ENCODE measurements around the gene KDM4C. TPM values are rescaled to one million over a fixed set of nuclear protein-coding genes. Genes with fewer than 3 reads are reported as not detected.

Gene KDM4C
- total RNA-seq, 2 experiments from 2014 or later: 51.5 to 60.3 TPM

- Histone ChIP-seq H3K36me3 (ENCODE audit: insufficient read depth, low read length) (no peaks in the 10 kb centered on the region), H4K20me1 (ENCODE audit: insufficient read depth, low read length) (no peaks in the 10 kb centered on the region), H3K4me1 (ENCODE audit: insufficient read depth, low read length, poor library complexity, severe bottlenecking) (peaks cover 3% of the 10 kb centered on the region), H3K4me3 (ENCODE audit: low read depth, low read length, poor library complexity, severe bottlenecking) (no peak overlapping the region), H3K79me2 (ENCODE audit: insufficient read depth, low read depth, low read length) (no peaks in the 10 kb centered on the region), H3K4me2 (ENCODE audit: low read length) (no peak overlapping the region), H3K9me2 (ENCODE audit: insufficient read depth, low read length) (no peaks in the 10 kb centered on the region), H3K9me3 (ENCODE audit: low read length) (no peaks in the 10 kb centered on the region), H3K27ac (ENCODE audit: low read depth, low read length, poor library complexity, severe bottlenecking) (no peak overlapping the region), H2AFZ (ENCODE audit: low read length) (no peak overlapping the region)
- TF ChIP-seq, protein P1, sequence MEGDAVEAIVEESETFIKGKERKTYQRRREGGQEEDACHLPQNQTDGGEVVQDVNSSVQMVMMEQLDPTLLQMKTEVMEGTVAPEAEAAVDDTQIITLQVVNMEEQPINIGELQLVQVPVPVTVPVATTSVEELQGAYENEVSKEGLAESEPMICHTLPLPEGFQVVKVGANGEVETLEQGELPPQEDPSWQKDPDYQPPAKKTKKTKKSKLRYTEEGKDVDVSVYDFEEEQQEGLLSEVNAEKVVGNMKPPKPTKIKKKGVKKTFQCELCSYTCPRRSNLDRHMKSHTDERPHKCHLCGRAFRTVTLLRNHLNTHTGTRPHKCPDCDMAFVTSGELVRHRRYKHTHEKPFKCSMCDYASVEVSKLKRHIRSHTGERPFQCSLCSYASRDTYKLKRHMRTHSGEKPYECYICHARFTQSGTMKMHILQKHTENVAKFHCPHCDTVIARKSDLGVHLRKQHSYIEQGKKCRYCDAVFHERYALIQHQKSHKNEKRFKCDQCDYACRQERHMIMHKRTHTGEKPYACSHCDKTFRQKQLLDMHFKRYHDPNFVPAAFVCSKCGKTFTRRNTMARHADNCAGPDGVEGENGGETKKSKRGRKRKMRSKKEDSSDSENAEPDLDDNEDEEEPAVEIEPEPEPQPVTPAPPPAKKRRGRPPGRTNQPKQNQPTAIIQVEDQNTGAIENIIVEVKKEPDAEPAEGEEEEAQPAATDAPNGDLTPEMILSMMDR (conservative IDR thresholded peaks at IDR 0.05; ENCODE audit: low read length): no peak
- no peak for TF ChIP-seq EZH2phosphoT487 (IDR thresholded peaks at IDR 0.05; ENCODE audit: borderline replicate concordance, low read depth, low read length)
- no peak for DNase-seq (ENCODE audit: low spot score)
- POLR2A ChIA-PET: interaction anchor here (1.0 kb wide), 1 partner anchor 29 kb away, joined by 3 read pairs; no protein-coding TSS in a partner anchor
- intact Hi-C loops (cut with micrococcal nuclease; ENCODE audit: unreplicated experiment): no loop called here
- no TSS peak for BruUV-seq (replicated peaks)
- CTCF ChIA-PET (ENCODE audit: unreplicated experiment): no interaction called here
Measured at GRCh38 chr9:6960777-6961176, 203.0 kb downstream of the KDM4C start.

GRCh38 chr9:6961845-6962522 lies 204.2 kb downstream of the KDM4C start:
- TF ChIP-seq EZH2phosphoT487 (IDR thresholded peaks at IDR 0.05; ENCODE audit: borderline replicate concordance, low read depth, low read length): no peak
- TF ChIP-seq, protein P1 (conservative IDR thresholded peaks at IDR 0.05; ENCODE audit: low read length): no peak
- Histone ChIP-seq H2AFZ (ENCODE audit: low read length) (no peak overlapping the region), H3K36me3 (ENCODE audit: insufficient read depth, low read length) (no peaks in the 10 kb centered on the region), H3K9me3 (ENCODE audit: low read length) (no peaks in the 10 kb centered on the region), H3K4me1 (ENCODE audit: insufficient read depth, low read length, poor library complexity, severe bottlenecking) (peaks cover 3% of the 10 kb centered on the region), H3K9me2 (ENCODE audit: insufficient read depth, low read length) (no peaks in the 10 kb centered on the region), H4K20me1 (ENCODE audit: insufficient read depth, low read length) (no peaks in the 10 kb centered on the region), H3K27ac (ENCODE audit: low read depth, low read length, poor library complexity, severe bottlenecking) (no peak overlapping the region), H3K4me2 (ENCODE audit: low read length) (no peak overlapping the region), H3K79me2 (ENCODE audit: insufficient read depth, low read depth, low read length) (no peaks in the 10 kb centered on the region), H3K4me3 (ENCODE audit: low read depth, low read length, poor library complexity, severe bottlenecking) (no peak overlapping the region)
- BruUV-seq (replicated peaks): no TSS peak
- ChIA-PET POLR2A (interaction anchor here (0.5 to 1.7 kb wide), 5 partner anchors 8 to 355 kb away, joined by 3 to 6 read pairs (median 4); no protein-coding TSS in a partner anchor), CTCF (ENCODE audit: unreplicated experiment) (no interaction called here)
- intact Hi-C loops (cut with micrococcal nuclease; ENCODE audit: unreplicated experiment): no loop called here
- no peak for DNase-seq (ENCODE audit: low spot score)

DNA sequence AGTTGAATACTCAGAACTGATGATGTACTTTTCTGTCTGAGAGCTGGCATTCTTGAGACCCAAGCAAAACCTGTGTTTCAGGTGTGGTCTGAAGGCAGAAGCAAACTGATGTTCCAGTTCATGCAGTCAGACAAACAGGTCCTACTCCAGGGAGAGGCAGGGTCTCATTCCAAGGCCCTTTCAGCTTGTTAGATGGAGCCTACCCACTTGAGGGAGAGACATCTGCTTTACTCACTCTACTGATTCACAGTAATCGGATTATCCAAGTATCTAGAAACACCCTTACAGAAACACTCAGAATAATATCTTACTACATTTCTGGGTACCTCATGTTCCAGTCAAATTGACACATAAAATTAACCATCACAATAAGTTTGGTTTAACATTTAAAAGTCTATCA lies 207.8 kb downstream of the KDM4C start:
- Histone ChIP-seq H3K27ac (ENCODE audit: low read depth, low read length, poor library complexity, severe bottlenecking) (no peak overlapping the region), H3K4me3 (ENCODE audit: low read depth, low read length, poor library complexity, severe bottlenecking) (no peak overlapping the region), H3K4me2 (ENCODE audit: low read length) (no peak overlapping the region), H3K79me2 (ENCODE audit: insufficient read depth, low read depth, low read length) (no peaks in the 10 kb centered on the region), H4K20me1 (ENCODE audit: insufficient read depth, low read length) (no peaks in the 10 kb centered on the region), H2AFZ (ENCODE audit: low read length) (no peak overlapping the region), H3K4me1 (ENCODE audit: insufficient read depth, low read length, poor library complexity, severe bottlenecking) (no peaks in the 10 kb centered on the region), H3K9me3 (ENCODE audit: low read length) (no peaks in the 10 kb centered on the region), H3K36me3 (ENCODE audit: insufficient read depth, low read length) (no peaks in the 10 kb centered on the region), H3K9me2 (ENCODE audit: insufficient read depth, low read length) (no peaks in the 10 kb centered on the region)
- POLR2A ChIA-PET: interaction anchor here (0.7 kb wide), 1 partner anchor 116 kb away, joined by 4 read pairs; no protein-coding TSS in a partner anchor
- intact Hi-C loops (cut with micrococcal nuclease; ENCODE audit: unreplicated experiment): no loop called here
- TF ChIP-seq EZH2phosphoT487 (IDR thresholded peaks at IDR 0.05; ENCODE audit: borderline replicate concordance, low read depth, low read length): no peak
- TF ChIP-seq, protein P1 (conservative IDR thresholded peaks at IDR 0.05; ENCODE audit: low read length): no peak
- no TSS peak for BruUV-seq (replicated peaks)
- DNase-seq (ENCODE audit: low spot score): no peak
- CTCF ChIA-PET (ENCODE audit: unreplicated experiment): no interaction called here
